GM18858 (cell line): ENCODE data around the gene HSF2.

Source experiments
- ATAC-seq: cut with Tn5 transposase; IDR thresholded peaks from one replicate; pipeline ENCODE4 v1.9.1; 2021; ENCODE audit not compliant: unreplicated experiment

HSF2 gene, protein sequence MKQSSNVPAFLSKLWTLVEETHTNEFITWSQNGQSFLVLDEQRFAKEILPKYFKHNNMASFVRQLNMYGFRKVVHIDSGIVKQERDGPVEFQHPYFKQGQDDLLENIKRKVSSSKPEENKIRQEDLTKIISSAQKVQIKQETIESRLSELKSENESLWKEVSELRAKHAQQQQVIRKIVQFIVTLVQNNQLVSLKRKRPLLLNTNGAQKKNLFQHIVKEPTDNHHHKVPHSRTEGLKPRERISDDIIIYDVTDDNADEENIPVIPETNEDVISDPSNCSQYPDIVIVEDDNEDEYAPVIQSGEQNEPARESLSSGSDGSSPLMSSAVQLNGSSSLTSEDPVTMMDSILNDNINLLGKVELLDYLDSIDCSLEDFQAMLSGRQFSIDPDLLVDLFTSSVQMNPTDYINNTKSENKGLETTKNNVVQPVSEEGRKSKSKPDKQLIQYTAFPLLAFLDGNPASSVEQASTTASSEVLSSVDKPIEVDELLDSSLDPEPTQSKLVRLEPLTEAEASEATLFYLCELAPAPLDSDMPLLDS

DNA sequence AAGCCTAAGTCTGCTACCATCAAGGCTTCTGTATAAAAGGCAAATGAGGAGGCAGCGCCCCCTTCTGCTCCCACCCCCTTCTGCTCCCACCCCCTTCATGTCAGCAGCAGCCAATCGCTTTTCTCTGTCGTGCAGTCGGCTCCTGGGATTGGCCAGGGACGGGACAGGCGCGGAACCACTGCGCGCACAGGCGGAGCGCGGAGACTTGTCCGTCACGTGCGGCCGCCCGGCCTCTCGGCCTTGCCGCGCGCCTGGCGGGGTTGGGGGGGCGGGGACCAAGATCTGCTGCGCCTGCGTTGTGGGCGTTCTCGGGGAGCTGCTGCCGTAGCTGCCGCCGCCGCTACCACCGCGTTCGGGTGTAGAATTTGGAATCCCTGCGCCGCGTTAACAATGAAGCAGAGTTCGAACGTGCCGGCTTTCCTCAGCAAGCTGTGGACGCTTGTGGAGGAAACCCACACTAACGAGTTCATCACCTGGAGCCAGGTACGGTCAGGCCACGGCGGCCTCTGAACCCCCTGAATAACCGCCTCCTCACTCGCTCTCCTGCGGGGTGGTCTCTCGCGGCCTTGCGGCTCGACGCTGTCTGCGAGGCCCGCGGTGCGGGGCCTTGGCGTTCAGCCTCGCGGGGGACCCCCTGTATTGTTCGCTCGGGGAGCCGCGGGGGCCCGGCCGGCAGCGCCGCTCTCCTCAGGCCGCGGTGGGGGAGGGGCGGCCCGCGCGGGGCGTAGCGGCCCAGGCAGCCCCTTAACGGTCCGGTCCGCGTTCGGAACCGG is at the start of gene HSF2:
Gene HSF2 (plus strand): TSS at position 305 of the 773 bp plus-strand sequence. CDS start 86 bp downstream, at position 391.
- ATAC-seq, result peak; percentile 95

DNA sequence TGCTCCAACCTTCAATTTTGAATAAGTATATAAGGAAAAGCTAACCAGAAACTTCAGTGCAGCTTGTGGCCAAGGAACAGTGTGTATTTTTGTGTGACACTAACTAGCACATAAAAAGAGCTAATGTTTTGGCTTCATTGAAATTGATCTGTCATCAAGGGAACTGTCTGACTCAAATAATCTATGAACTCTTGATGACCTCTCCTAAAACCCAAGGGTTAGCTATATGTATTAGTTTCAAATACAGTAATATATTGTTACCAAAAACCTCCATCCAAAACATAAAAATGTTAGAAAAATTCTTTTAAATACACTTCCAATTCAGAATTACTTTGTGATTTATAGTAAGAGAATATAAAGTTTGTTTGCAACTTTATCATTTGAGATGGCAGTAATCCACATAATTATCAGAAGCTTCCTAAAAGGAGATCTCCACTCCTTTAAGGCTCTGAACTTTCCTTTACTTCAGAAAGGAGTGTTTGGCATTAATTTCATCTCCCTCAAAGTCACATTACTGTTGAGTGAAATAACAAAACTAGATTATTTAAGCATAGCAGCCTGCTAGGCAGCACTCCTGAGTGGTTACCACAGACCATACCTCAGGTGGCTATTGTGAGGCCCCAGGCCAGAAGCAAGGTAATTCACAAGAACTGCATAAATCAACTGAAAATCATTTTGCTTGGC is 46.3 kb upstream of the HSF2 start:
- no peak for ATAC-seq

DNA sequence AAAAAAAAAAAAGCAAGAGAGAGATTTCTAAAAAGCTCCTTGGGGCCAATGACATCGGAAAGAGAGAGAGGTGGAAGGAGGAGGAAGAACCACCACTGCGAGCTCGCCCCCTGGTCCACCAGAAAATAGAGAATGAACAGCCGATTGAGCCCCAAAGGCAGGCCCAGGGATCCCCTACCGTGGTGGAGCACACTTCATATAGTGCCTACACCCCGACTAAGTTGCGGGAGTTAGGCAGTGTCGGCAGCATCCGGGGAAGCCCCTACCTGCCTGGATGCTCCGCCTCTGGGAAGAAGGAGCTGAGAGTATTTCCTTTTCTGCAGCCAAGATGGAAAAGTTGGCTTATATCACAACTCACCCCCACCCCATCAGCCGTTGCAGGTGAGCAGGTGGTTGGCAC is 38.6 kb upstream of the HSF2 start:
- no peak for ATAC-seq

DNA sequence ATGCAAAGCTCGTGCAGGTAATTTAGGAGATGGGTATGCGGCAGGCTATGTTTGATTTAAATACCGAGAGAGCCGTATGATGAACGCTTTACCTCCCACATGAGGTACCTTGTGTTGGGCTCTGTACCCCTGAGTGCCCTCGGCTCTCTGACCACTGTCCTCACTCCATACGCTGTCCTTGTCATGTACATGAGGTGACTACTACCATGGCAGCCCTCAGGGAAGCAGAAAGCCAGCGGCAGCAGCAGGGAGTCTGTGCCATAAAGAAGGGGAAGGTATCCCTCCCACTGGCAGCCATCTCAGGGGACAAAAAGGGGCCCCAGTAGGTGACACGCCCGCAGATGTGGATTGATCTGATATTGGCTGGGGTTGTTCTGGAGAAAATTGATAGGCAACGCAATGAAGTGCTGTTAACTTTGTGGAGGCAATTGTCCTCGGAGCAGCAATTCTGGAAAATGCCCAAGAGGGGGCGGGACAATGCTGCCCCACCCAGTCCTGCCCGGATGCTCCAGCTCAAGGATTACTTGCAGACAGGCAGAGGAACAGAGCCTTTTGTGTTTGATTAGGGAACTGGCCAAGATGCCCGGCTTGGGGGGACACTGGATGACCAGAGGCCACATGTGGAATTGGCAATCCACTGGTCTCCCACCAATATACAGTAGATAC is 38.0 kb upstream of the HSF2 start:
- no peak for ATAC-seq

DNA sequence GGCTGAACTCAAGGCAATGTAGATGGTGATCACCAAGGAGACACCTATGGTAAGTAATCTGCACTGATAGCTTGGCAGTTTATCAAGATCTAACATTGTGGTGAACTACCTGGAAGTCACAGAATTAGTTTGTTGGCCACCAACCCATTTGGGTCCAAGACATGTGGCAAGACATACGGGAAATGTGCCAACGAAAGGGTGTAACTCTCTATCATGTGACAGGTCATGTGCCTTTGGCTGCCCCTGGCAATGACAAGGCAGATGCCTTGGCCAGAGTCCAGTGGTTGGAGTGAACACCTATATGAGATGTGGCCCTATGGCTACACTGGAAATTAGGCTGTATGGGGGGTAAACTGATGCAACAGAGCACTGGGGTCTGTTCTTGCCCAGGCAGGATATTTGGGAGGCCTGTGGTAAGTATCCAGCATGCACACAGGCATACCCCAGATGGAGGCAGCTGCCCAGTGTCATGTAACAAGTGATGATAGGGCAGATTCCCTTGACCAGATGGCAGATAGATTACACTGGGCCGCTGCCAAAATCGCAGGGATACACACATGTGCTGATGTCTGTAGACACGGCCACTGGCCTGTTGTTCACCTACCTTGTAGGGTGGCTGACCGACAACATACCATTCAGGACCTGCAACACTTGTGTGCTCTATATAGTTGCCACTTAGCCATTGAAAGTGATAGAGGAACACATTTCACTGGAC is 35.5 kb upstream of the HSF2 start:
- ATAC-seq, result no peak

DNA sequence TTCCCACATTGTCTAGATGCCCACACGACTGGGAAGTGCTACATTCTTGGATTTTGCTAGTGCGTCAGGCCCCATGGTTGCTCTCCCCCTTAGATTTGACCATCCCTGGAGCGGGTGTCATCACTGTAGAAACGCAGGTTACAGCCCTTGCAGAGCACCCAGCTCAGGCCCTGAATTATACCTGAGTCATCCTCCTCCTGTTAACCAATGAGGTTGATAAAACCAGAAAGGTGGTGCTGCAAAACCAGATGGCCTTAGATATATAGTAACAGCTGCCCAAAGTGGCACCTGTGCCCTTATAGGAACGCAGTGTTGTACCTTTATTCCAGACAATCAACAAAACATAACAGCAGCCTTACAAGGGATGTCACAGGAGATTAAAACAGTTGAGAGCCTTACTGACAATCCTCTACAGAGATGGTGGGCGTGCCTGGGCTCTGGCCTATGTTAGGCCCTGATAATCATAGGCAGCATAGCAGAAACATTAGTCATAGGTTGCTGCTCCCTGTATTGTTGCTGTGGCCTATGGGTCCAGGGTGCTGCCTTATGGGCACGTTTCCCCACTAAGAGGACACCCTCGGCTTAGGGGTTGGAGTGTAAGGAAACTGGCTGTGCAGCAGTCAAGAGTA is 33.6 kb upstream of the HSF2 start:
- ATAC-seq, result no peak

DNA sequence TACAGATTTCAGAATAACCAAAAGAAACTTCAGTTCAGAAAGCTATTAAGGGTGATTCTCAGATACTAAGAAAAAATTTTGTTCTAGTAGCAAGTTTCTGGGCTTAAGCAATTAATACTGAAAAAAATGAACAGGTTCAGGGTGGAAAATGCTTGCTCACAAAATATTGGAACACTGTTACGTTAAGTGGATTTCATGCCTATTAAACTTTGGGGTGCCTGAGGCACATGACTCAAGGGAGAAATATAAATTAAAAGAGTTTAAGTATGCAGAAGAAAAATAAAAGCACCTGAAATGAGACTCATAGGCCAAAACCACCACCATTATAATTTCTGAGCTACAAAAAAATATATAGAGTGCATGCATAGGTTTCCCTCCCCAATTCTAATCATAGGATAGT is 32.3 kb upstream of the HSF2 start:
- no peak for ATAC-seq

DNA sequence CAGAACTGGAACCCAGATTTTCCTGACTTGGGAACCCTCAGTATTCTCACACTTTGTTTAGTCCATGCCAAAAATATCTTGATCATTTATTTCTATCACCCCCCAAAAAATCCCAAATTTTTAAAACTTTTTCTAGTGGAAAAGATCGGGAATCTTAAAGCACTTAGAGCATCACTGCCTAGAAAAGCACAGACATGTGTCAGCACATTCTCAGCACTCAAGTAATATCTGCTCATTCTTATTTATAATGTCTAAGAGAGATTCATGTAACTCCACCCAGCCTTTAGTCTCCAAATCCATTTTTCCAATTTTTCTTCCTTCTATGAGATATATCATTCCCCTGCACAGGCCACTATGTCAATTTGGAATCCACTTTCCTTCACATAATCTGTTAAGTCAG is 29.9 kb upstream of the HSF2 start:
- ATAC-seq, result no peak

DNA sequence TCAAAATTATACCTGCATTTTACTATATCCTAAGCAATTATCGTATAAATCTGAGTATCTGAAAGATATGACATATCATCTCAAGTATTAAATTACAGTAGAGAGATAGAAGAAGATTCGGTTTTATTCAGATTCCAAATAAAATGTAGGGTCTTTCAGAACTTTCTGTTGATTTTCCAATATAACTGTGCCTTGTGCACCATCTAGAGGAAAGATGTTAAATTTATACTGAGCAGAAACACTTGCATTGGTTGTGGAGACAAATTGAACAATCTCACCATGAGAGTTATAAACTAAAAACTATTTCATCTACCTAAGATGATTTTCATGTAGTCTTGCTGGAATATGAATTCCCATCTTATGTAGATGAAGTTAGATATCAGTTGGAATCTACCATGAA is 26.8 kb upstream of the HSF2 start:
- ATAC-seq, result no peak

DNA sequence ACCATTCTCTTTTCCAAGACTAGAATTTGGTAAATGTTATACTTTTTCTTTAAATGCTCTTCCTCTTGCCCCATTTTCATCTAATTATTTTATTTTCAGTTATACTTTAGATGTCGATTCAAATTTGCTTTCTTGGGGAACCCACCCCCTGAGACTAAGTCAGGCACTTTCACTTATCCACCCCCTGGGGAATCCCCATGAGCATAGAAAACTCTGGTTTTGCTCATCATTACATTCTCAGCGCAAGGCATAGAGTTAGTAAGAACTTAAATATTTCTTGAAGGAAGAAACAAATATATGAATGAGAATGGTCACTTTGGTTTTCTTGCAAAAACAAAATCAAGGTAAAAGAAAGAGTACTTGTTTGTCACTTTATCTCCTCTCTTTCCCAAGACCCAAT is 25.1 kb upstream of the HSF2 start:
- ATAC-seq, result no peak

DNA sequence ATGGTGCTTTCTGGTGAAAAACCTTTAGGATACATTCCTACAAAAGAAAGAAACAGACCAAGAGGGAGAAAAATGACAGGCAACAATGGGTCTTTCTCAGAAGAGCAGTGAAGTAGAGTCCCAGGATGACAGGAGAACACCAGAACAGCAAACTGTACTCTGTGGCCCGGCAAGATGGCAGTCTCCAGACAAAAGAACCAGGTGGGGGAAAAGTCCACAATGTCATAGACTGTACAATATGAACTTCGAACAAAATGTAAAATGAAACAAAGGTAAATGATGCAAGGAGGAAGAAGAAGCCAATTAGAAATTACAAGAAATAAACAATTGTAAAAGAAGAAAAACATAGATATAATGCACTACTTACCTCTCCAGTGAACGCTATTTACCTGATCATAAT is 23.2 kb upstream of the HSF2 start:
- ATAC-seq, result no peak

DNA sequence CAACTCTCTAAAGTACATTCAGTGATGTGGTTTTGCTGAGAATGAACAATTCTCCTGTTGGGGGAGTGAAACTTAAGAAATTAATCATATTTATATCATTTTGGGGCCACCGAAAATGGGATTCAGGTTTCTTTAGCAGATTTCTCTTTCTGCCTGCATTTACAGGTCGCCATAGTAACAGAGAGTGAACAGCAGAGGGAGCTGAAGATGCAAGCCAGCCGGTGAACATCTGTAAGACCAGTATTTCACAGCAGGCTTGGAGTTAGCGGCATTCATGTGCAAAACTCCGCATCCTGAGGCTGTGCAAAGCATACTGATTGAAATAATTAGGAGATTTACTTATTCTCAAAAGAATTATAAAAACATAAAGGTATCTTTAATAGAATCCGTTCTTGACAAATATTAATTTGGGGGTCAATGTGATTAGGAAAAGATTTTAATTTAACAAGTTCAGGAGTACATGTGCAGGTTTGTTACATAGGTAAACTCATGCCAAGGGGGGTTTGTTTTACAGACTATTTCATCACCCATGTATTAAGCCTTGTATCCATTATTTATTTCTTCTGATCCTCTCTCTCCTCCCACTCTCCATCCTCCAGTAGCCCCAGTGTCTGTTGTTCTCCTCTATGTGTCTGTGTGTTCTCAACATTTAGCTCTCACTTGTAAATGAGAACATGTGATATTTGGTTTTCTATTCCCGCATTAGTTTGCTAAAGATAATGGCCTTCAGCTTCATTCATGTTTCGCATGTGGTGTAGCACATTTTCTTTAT is 17.8 kb upstream of the HSF2 start:
- ATAC-seq, result peak; percentile 100

DNA sequence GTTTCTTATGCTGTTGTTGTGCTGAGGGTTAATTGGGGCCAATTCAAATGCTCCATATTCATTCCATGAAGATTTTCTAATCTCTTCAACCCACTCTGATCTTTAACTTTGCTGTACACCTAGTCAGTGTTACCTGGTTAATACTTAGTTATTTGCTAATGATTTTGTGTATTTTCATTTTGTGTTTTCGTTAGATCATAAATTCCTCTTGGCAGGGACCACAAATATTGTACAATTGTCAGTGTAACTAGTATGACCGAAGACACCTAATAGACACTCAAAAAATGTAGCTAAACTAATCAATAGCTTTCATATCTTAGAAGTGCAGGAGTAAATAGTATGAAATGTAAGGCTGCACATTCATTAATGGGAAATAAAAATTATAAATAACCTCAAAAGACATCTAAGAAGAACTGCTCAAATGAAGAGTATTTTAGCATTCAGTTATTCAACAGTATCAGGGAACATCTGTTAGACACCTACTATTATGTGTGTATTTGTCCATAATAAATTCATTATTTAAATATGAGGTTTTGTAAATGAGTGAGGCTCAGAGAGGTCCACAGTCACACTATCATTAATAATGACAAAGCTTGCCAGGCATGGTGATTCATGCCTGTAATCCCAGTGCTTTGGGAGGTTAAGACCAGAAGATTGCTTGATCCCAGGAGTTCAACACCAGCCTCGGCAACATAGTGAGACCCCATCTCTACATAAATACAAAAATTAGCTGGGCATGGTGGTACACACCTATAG is 13.4 kb upstream of the HSF2 start:
- no peak for ATAC-seq

DNA sequence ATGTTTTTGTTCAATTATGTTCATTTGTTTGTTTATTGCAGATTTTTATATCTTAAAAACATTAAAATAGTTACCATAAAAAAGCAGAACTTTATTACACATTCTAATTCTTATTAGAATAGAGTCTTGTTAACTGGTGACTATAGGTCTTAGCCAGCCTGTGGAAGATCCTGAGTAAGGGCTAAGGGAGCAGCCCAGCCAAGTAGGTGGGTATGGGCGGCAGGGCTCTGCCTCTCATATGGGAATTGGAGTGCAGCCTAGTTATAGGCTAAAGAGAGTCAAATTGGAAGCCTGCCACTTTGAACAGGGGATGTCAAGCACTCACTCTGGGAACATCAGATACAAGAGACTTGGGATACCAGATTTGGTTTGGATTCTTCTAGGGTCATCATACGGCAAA is 10.5 kb upstream of the HSF2 start:
- no peak for ATAC-seq

DNA sequence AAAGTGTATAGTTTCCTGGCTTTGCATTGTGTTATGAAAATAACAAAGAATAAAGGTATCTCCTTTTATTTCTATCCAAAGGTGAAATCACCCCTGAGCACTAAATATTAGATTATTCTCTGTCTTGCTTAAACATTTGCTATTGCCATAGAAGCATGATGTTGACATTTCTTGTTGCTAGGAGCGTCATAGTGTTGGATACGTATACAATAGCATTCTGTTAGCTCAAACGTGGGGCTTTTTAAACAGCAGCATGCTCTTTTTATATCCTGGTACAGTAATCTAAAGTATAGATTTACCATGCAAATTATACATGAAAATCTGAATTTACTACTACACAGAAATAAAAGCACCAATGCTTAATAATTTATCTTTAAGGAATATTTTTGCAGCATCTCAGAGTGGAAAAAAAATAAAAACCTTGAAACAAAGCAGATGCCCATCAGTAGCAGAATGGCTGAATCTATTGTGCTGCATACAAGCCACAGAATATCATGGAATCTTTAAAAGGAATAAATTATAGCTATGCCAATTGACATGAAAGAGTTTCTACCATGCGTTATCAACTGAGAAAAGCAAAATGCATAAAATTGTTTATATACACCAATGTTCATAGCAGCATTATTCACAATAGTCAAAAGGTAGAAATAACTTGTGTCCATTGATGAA is 9.6 kb upstream of the HSF2 start:
- no peak for ATAC-seq

DNA sequence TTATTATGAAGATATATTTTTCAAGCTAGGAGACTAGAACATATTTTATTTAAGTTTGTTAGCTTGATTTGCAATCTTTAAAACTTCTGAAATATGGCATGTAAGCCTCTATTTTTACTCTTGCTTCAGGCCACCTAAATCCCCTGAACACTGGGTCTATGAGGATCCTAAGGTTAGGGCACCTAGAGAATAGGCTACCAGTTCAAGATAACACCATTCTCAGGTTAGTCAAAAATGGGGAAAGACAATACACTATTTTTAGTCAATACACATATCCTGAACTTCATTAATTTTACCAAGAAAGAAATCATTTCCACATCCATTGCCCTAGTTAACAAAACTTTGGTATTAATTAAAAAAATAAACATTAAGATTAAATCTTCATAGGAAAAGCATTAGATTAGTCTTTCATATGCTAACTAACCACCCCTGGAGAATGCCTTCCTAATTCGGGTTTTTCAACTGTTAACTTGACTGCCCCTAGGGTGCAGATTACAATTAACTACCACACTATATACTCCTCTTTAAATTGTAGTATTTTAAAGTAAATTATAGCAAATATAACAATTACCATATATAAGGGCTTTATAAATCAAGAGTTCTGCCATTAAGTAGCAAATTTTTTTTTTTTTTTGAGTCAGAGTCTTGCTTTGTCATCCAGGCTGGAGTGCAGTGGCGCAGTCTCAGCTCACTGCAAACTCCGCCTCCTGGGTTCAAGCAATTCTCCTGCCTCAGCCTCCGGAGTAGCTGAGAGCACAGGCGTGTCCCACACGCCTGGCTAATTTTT is 6.7 kb upstream of the HSF2 start:
- ATAC-seq, result no peak

DNA sequence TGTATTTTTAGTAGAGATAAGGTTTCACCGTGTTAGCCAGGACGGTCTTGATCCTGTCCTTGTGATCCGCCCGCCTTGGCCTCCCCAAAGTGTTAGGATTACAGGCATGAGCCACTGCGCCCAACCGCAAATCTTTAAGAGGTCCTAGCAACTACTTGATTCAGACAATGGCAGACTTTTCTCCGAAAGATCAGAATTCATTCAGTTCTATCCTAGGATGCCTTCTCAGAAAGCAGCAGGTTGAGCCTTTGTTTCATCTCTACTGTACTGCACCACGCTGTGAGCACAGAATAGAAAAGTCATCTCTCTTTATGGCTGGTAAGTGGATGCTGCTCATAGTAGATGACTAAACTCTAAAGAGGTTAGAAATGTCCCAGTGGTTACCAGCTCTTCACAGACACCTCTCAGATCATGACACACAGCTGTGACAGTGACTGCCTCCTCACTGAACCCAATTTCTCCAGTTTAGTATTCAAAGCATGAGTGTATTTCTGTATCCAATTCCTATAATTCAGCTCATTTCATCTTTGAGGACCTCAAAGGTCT is 6.0 kb upstream of the HSF2 start:
- peak; percentile 55 for ATAC-seq
